HEK293 (cell line): ENCODE results near the gene PIK3AP1.

Source experiments
- CTCF ChIA-PET: fragments of 350-600 bp; formaldehyde crosslinking; extraction: SDS; loops from one replicate; lab custom pipeline; 2021; ENCODE audit warnings: antibody characterized with exemption; lab: Yijun Ruan, JAX
- POLR2A ChIA-PET: fragments of 300-600 bp; formaldehyde crosslinking; extraction: SDS; loops from one replicate; lab custom pipeline; 2020; ENCODE audit warnings: antibody characterized with exemption, inconsistent platforms; lab: Yijun Ruan, JAX
- H3K27ac ChIP-seq: fragments of 200-500 bp; sonication (Bioruptor generic); 2 replicates; pipeline ENCODE4 v1.5.1; 2014; ENCODE audit warnings: low read depth, low read length, control low read depth, inconsistent platforms; ENCODE audit errors: extremely low read depth
- H3K36me3 ChIP-seq, 2 experiments: fragments of 200-500 bp in 1 of 2; sonication (Bioruptor generic) in 1 of 2; 1 replicate in 1 of 2; 2 replicates in 1 of 2; pipeline ENCODE4 v1.5.1; 2014 to 2017; ENCODE audit warnings: inconsistent platforms in 2 of 2, low read length in 2 of 2; ENCODE audit not compliant: control insufficient read depth in 2 of 2, insufficient read depth in 1 of 2
- H3K4me1 ChIP-seq: fragments of 200-500 bp; sonication (Bioruptor generic); 2 replicates; pipeline ENCODE4 v1.5.1; 2014; ENCODE audit warnings: mild to moderate bottlenecking, low read length, inconsistent platforms; ENCODE audit not compliant: control insufficient read depth, insufficient read depth
- H3K4me3 ChIP-seq: 2 replicates; pipeline ENCODE4 v1.5.1; 2011; ENCODE audit warnings: low read depth, mild to moderate bottlenecking, control low read depth, low read length, moderate library complexity
- H3K9me3 ChIP-seq: fragments of 200-500 bp; sonication (Bioruptor generic); 2 replicates; pipeline ENCODE4 v1.5.1; 2014; ENCODE audit warnings: low read depth, low read length, inconsistent platforms; ENCODE audit not compliant: control insufficient read depth, insufficient read depth
- BCL6B ChIP-seq: fragments of 450-650 bp; formaldehyde crosslinking; IDR thresholded peaks from 2 replicates; pipeline ENCODE4 v1.5.1; 2017; ENCODE audit warnings: missing biosample characterization, missing genetic modification characterization
- GLI2 ChIP-seq: fragments of 450-650 bp; formaldehyde crosslinking; IDR thresholded peaks from 2 replicates; pipeline ENCODE4; 2017; ENCODE audit warnings: missing biosample characterization, missing genetic modification characterization, low read depth, borderline replicate concordance
- GLI4 ChIP-seq: fragments of 450-650 bp; formaldehyde crosslinking; IDR thresholded peaks from 2 replicates; pipeline ENCODE4 v1.5.1; 2016; ENCODE audit warnings: missing biosample characterization, missing genetic modification characterization
- KLF8 ChIP-seq: fragments of 450-650 bp; formaldehyde crosslinking; IDR thresholded peaks from 2 replicates; pipeline ENCODE4 v1.5.1; 2016; ENCODE audit warnings: missing biosample characterization, missing genetic modification characterization
- PATZ1 ChIP-seq: fragments of 450-650 bp; formaldehyde crosslinking; IDR thresholded peaks from 2 replicates; pipeline ENCODE4 v1.5.1; 2016; ENCODE audit warnings: missing biosample characterization, missing genetic modification characterization
- PRDM4 ChIP-seq: fragments of 450-650 bp; formaldehyde crosslinking; IDR thresholded peaks from 2 replicates; pipeline ENCODE4 v1.5.1; 2017; ENCODE audit warnings: missing biosample characterization, missing genetic modification characterization
- SALL2 ChIP-seq: fragments of 450-650 bp; formaldehyde crosslinking; IDR thresholded peaks from 2 replicates; pipeline ENCODE4 v1.5.0; 2017; ENCODE audit warnings: missing biosample characterization, mild to moderate bottlenecking, missing genetic modification characterization, borderline replicate concordance
- SCRT2 ChIP-seq: fragments of 450-650 bp; formaldehyde crosslinking; IDR thresholded peaks from 2 replicates; pipeline ENCODE4 v1.5.1; 2016; ENCODE audit warnings: missing biosample characterization, missing genetic modification characterization
- WT1 ChIP-seq: fragments of 450-650 bp; formaldehyde crosslinking; IDR thresholded peaks from 2 replicates; pipeline ENCODE4 v1.5.1; 2016; ENCODE audit warnings: missing biosample characterization, missing genetic modification characterization
- YY2 ChIP-seq: fragments of 450-650 bp; formaldehyde crosslinking; IDR thresholded peaks from 2 replicates; pipeline ENCODE4 v1.5.1; 2016; ENCODE audit warnings: missing biosample characterization, missing genetic modification characterization
- ZNF19 ChIP-seq: fragments of 450-650 bp; formaldehyde crosslinking; IDR thresholded peaks from 2 replicates; pipeline ENCODE4; 2016; ENCODE audit warnings: missing biosample characterization, missing genetic modification characterization, low read depth
- ZNF211 ChIP-seq: fragments of 450-650 bp; formaldehyde crosslinking; IDR thresholded peaks from 2 replicates; pipeline ENCODE4 v1.5.1; 2016; ENCODE audit warnings: low read depth, missing biosample characterization, missing genetic modification characterization
- ZNF391 ChIP-seq: fragments of 450-650 bp; formaldehyde crosslinking; IDR thresholded peaks from 2 replicates; pipeline ENCODE4 v1.5.1; 2016; ENCODE audit warnings: low read depth, missing biosample characterization, missing genetic modification characterization, borderline replicate concordance
- ZNF549 ChIP-seq: fragments of 450-650 bp; IDR thresholded peaks from 2 replicates; pipeline ENCODE4 v1.5.1; 2018; ENCODE audit warnings: missing biosample characterization, missing genetic modification characterization, mild to moderate bottlenecking, inconsistent platforms, moderate library complexity
- ZNF555 ChIP-seq: fragments of 450-650 bp; formaldehyde crosslinking; conservative IDR thresholded peaks from 2 replicates; pipeline ENCODE4 v1.5.1; 2017; ENCODE audit warnings: missing biosample characterization, mild to moderate bottlenecking, missing genetic modification characterization, inconsistent platforms
- ZNF658 ChIP-seq: fragments of 450-650 bp; formaldehyde crosslinking; IDR thresholded peaks from 2 replicates; pipeline ENCODE4; 2016; ENCODE audit warnings: missing biosample characterization, missing genetic modification characterization
- TF ChIP-seq, protein P1 (sequence below): fragments of 450-650 bp; formaldehyde crosslinking; IDR thresholded peaks from 2 replicates; pipeline ENCODE4 v1.5.1; 2016; ENCODE audit warnings: missing biosample characterization, missing genetic modification characterization
- TF ChIP-seq, protein P2 (sequence below): fragments of 450-650 bp; formaldehyde crosslinking; IDR thresholded peaks from 2 replicates; pipeline ENCODE4 v1.5.1; 2016; ENCODE audit warnings: missing biosample characterization, missing genetic modification characterization

PIK3AP1 gene

DNA sequence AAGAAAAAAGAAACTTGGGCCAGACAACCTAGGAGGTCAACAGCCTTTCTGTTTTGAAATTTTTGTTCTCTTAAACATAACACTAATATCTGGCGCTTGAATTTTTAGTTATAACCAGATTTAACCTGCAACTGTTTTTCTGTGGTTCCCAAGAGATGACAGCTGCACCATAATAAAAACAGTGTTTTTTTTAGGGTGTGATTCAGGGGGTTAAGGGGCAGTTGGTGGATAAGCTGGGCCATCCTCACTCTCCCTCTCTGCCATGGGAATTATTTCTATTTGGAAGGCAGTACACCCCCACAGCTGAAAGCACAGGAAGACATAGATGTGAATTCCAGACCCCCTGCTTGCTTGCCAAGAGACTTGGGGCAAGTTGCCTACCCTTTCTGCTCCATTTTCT, 113.4 kb downstream of the PIK3AP1 start:
- no peaks in the 10 kb centered on the region for H3K9me3 ChIP-seq
- TF ChIP-seq KLF8 = no peak
- TF ChIP-seq, protein P1, sequence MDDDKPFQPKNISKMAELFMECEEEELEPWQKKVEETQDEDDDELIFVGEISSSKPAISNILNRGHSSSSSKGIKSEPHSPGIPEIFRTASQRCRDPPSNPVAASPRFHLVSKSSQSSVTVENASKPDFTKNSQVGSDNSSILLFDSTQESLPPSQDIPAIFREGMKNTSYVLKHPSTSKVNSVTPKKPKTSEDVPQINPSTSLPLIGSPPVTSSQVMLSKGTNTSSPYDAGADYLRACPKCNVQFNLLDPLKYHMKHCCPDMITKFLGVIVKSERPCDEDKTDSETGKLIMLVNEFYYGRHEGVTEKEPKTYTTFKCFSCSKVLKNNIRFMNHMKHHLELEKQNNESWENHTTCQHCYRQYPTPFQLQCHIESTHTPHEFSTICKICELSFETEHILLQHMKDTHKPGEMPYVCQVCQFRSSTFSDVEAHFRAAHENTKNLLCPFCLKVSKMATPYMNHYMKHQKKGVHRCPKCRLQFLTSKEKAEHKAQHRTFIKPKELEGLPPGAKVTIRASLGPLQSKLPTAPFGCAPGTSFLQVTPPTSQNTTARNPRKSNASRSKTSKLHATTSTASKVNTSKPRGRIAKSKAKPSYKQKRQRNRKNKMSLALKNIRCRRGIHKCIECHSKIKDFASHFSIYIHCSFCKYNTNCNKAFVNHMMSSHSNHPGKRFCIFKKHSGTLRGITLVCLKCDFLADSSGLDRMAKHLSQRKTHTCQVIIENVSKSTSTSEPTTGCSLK (tag by site-specific recombination) = no peak
- TF ChIP-seq, all 188 proteins: peak for 0
- ChIA-PET CTCF (interaction anchor here (0.6 to 1.0 kb wide), 4 partner anchors 12 to 157 kb away, joined by 3 to 5 read pairs (median 3); no protein-coding TSS in a partner anchor), POLR2A (interaction anchor here (1.7 kb wide), 1 partner anchor 20 kb away, joined by 4 read pairs; the partner anchor contains the start of gene TM9SF3)
- H3K4me1 ChIP-seq = no peaks in the 10 kb centered on the region
- no peaks in the 10 kb centered on the region for H3K36me3 ChIP-seq
- no peak overlapping the region for H3K27ac ChIP-seq
- no peak overlapping the region for H3K4me3 ChIP-seq

DNA sequence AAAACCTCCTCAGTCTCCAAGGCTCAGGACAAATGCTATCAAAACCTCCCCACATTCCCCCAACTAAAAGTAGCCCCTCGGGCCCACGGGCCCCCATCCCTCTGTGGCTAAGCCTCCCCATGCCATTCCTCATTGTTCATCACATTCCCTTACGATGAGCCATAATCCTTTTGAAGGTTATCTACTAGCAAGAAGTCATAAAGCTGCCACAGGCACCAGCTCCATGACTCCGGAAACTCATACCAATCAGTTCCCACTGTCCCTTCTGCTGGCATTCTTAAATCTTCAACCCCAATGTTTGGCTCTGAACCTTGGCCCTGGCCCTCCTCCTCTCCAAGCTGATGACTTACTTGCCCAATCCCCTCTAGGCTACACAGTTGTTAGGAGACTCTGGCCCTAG, 114.1 kb downstream of the PIK3AP1 start:
- no peaks in the 10 kb centered on the region for H3K36me3 ChIP-seq
- no peak for TF ChIP-seq SCRT2 (tag by site-specific recombination)
- no peak for TF ChIP-seq ZNF391
- TF ChIP-seq SALL2 = no peak
- no peak for TF ChIP-seq ZNF549 (tag by site-specific recombination)
- no peak for TF ChIP-seq GLI4 (tag by site-specific recombination)
- TF ChIP-seq PRDM4 (tag by site-specific recombination) = no peak
- TF ChIP-seq, protein P2, sequence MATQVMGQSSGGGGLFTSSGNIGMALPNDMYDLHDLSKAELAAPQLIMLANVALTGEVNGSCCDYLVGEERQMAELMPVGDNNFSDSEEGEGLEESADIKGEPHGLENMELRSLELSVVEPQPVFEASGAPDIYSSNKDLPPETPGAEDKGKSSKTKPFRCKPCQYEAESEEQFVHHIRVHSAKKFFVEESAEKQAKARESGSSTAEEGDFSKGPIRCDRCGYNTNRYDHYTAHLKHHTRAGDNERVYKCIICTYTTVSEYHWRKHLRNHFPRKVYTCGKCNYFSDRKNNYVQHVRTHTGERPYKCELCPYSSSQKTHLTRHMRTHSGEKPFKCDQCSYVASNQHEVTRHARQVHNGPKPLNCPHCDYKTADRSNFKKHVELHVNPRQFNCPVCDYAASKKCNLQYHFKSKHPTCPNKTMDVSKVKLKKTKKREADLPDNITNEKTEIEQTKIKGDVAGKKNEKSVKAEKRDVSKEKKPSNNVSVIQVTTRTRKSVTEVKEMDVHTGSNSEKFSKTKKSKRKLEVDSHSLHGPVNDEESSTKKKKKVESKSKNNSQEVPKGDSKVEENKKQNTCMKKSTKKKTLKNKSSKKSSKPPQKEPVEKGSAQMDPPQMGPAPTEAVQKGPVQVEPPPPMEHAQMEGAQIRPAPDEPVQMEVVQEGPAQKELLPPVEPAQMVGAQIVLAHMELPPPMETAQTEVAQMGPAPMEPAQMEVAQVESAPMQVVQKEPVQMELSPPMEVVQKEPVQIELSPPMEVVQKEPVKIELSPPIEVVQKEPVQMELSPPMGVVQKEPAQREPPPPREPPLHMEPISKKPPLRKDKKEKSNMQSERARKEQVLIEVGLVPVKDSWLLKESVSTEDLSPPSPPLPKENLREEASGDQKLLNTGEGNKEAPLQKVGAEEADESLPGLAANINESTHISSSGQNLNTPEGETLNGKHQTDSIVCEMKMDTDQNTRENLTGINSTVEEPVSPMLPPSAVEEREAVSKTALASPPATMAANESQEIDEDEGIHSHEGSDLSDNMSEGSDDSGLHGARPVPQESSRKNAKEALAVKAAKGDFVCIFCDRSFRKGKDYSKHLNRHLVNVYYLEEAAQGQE (tag by site-specific recombination) = no peak
- no peak for TF ChIP-seq ZNF211 (tag by site-specific recombination)
- TF ChIP-seq ZNF555 (tag by site-specific recombination) = no peak
- no peak for TF ChIP-seq BCL6B
- TF ChIP-seq ZNF19 = no peak
- no peak for TF ChIP-seq YY2
- no peak for TF ChIP-seq ZNF658
- no peak for TF ChIP-seq WT1 (tag by site-specific recombination)
- no peak for TF ChIP-seq GLI2 (tag by site-specific recombination)
- no peak for TF ChIP-seq PATZ1 (tag by site-specific recombination)
- no peak overlapping the region for H3K27ac ChIP-seq
- H3K4me1 ChIP-seq = no peaks in the 10 kb centered on the region
- H3K9me3 ChIP-seq = no peaks in the 10 kb centered on the region
- H3K4me3 ChIP-seq = no peak overlapping the region
- ChIA-PET CTCF (interaction anchor here (0.6 to 0.7 kb wide), 2 partner anchors 22 to 114 kb away, joined by 4 to 5 read pairs; no protein-coding TSS in a partner anchor), POLR2A (interaction anchor here (1.7 kb wide), 1 partner anchor 19 kb away, joined by 4 read pairs; the partner anchor contains the start of gene TM9SF3)
